H7 (cell line): Measurements from ENCODE around the gene FAXDC2. TPM values are rescaled to one million over a fixed set of nuclear protein-coding genes. Genes with fewer than 3 reads are reported as not detected.
"Not testable (repeated sequence)": the region's sequence is repeated elsewhere in the genome, so short reads cannot be mapped to it uniquely, and the experiment has no call there.

ENCODE experiments used
- DNase-seq: peaks from one replicate; pipeline ENCODE4 v3.0.0; 2012
- H3K27me3 ChIP-seq: 2 replicates; pipeline ENCODE4 v1.6.0; 2011; ENCODE audit warnings: mild to moderate bottlenecking, low read length; ENCODE audit not compliant: control insufficient read depth, insufficient read depth
- H3K36me3 ChIP-seq: replicated peaks from 2 replicates; pipeline ENCODE4 v1.5.1; 2011; ENCODE audit warnings: low read length; ENCODE audit not compliant: control insufficient read depth, insufficient read depth
- H3K4me3 ChIP-seq: 2 replicates; pipeline ENCODE4 v1.5.1; 2011; ENCODE audit warnings: low read depth, mild to moderate bottlenecking, control low read depth, low read length, moderate library complexity; ENCODE audit not compliant: insufficient read depth
- total RNA-seq: library from RNA; depleted of rRNA; stranded (reverse); fragments of >200 nt; shearing (Covaris generic); gene quantifications from 2 replicates; pipeline ENCODE4 v1.2.3, GENCODE V29; 2014

Gene FAXDC2
- total RNA-seq, 1 experiment from 2014 or later: 2.6 TPM

DNA sequence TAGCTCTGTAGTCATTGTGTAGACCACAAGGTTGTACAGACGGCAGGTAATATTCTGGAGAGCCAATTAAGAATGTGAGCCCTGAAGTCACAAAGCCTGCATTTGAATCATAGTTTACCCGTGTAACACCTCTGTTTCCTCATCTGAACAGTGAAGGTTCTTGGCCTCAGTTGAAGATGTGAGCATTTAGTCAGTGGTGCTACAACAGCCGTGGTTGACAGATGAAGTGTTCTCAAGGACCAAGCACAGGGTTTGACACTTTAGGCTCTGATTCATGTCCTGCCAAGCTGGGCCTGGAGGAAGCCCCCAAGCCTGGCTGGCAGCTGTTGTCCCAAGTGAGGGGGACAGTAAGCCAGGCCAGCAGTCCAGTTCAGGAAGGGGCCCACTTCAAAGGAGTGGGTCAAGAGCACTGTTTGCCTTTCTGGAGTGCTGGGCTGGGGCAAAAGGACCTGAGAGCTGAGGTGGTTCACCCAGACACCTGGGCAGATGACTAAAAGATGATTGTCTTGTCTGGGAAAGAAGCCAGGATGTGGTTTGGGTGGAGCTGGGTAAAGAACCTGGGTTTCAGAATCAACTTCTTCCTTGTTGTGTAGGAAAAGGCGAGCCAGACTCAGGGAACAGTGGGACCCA lies 20.7 kb downstream of the FAXDC2 start:
- H3K4me3 ChIP-seq: no peak overlapping the region
- H3K36me3 ChIP-seq: peaks cover 11% of the 10 kb centered on the region
- H3K27me3 ChIP-seq: no peaks in the 10 kb centered on the region
- no peak for DNase-seq

DNA sequence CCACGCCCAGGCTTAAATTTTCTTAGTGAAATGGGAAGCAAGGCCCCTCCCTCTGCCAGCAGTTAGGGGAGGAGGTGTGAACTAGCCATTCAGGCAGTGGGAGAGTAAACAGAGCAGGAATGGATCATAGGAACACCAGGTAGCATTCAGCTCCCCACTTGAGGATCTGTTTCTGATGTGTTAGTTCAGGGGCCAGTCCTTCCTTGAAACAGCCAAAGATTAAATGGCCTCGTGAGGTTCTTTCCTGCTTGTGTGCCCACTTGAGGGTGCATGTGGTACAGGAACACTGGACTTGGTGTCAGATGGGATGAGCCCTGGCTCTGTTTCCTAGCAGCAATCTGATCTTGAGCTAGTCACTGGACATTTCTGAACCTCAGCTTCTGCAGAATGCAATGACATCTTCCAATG lies 21.2 kb downstream of the FAXDC2 start:
- Histone ChIP-seq H3K4me3 (no peak overlapping the region), H3K36me3 (peaks cover 12% of the 10 kb centered on the region), H3K27me3 (no peaks in the 10 kb centered on the region)
- DNase-seq: no peak

DNA sequence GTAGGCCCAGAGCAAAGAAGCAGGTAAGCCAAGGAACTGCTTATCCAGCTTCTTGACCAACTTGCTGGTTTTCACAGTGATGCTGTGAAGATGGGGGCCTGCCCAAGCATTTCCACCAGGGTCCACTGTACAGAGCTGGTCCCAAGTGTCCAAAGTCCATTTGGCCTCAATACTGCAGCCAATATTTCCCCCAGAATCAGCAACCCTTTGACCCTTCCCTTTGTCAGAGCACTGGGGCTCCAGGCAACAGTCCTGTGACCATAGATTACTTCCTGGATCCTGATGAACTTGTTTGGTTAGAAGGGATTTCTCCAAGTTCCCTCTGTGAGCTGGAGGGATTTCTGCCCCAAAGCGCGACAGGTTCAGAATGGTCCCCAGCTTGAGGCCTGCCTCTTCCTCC lies 26.3 kb downstream of the FAXDC2 start:
- no peak for DNase-seq
- Histone ChIP-seq H3K27me3 (no peaks in the 10 kb centered on the region), H3K36me3 (peaks cover 16% of the 10 kb centered on the region), H3K4me3 (no peak overlapping the region)

DNA sequence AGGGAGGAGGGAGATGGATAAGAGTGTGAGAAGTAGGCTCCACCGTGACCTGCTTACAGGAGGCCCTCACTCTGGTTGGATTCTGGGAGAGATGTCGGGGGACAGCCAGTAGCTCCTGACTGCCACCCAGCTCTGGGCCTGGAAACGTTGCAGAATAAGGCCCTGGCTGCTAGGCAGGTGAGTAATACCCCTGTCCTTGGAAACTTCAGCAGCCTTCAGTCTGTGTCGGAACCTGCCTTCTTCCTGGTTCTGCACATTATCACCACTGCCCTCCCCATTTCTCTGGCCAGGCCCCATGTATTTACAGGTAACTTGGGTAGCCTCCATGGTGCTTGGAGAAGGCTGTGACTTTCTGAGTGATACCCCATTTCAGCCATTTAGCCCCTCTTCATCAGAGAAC lies 26.8 kb downstream of the FAXDC2 start:
- Histone ChIP-seq H3K4me3 (no peak overlapping the region), H3K27me3 (no peaks in the 10 kb centered on the region), H3K36me3 (peaks cover 16% of the 10 kb centered on the region)
- DNase-seq: no peak

DNA sequence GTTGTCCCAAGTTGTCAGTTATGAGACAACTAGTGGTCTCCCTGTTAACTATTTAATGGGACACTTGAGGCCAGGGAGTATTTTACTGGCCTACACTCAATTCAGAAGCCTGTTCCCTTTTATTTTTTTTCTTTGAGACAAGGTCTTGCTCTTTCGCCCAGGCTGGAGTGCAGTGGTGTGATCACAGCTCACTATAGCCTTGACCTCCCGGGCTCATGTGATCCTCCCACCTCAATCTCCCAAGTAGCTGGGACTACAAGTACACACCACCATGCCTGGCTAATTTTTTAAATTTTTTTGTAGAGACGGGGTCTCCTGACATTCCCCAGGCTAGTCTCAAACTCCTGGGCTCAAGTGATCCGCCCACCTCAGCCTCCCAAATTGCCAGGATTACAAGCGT lies 27.5 kb downstream of the FAXDC2 start:
- H3K36me3 ChIP-seq: peaks cover 15% of the 10 kb centered on the region
- not testable (repeated sequence) for H3K4me3 ChIP-seq, DNase-seq, H3K27me3 ChIP-seq

DNA sequence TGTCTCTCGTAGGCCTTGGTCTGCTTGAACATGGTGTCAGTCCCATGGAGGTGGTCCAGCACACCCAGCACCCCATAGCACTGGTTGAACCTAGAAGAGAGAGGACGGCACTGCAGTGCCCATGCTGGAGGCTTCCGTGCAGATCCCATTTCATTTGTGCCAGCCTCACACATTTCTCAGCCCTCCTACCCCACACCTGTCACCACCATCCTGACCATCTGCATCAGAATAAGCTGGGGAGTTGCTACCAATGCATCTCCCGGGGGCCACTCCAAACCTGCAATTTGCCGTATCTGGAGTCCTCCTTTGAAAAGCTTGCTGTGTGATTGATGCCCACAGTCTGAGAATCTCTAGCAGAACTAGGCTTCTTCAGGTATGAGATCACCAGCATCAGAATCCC lies 30.0 kb downstream of the FAXDC2 start:
- H3K4me3 ChIP-seq: no peak overlapping the region
- H3K36me3 ChIP-seq: peaks cover 26% of the 10 kb centered on the region
- no peaks in the 10 kb centered on the region for H3K27me3 ChIP-seq
- DNase-seq: no peak

DNA sequence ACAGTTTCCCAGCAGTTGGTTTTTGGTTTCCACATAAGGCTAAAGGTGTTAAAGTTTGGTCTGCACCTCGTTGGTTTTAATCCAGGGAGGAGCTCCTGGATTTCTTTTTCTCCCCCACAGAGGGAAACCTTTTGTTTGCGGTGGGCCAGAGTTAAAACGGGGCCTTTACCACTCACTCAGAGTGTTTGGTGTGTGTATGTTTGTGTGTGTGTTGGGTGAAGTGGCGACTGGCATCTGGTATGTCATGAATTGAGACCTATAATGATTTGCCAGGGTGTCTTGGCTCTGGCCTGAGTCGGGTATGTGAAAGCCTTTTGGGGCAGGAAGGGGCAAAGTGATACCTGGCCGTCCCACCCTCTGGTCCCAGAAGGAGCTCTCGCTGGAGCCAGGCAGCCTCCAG lies 30.9 kb downstream of the FAXDC2 start:
- Histone ChIP-seq H3K27me3 (no peaks in the 10 kb centered on the region), H3K4me3 (no peak overlapping the region), H3K36me3 (peaks cover 32% of the 10 kb centered on the region)
- DNase-seq: no peak

DNA sequence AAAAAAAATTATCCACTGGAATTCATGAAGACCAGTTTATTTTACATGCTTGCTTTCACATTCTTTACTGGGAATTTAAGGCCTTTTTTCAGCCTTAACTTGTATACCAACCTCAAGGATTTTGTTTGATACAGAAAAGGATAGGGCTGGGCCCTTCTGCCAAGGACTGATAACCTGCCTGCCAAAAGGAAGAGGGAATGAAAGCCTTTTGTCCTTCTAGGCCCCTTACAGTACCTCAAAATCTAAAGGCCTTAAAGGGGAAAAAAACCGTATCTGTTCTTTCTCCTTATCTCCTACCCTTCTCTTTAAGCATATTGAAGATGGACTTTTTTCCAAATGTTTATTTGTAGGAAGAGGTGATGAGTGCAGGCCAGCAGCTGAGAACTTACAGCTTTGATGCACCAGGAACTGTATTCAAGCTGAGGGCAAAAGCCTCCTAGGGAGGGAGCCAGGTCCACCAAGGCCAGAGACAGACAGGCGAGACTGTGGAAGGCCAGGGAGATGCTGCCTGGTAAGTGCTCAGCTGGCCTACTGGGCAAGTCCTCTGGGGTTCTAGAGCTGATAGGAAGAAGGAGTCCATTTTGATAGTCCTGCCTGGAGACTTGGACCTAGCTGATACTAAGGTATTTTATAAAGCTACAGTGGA lies 31.8 kb downstream of the FAXDC2 start:
- H3K4me3 ChIP-seq: no peak overlapping the region
- peaks cover 36% of the 10 kb centered on the region for H3K36me3 ChIP-seq
- H3K27me3 ChIP-seq: no peaks in the 10 kb centered on the region
- DNase-seq: no peak

DNA sequence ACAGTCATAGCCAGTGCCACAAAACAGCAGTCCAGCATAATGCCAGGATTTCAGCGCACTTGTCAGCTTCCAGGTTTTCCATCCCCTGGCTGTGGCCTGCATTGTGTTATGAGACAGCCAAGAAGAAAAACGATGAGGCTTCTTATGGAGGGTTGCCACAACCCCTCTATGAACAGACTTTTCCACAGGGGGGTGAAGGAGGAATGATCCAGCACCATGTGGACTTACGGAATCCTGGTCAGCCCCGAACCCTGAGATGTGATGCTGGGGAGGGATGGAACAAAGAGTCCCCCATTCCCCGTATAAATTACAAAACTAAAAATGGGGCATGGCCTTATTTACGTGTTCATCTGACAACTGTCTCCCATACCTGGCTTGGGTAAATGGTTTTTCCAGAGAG lies 32.6 kb downstream of the FAXDC2 start:
- DNase-seq: no peak
- Histone ChIP-seq H3K36me3 (peaks cover 39% of the 10 kb centered on the region), H3K27me3 (no peaks in the 10 kb centered on the region), H3K4me3 (no peak overlapping the region)

DNA sequence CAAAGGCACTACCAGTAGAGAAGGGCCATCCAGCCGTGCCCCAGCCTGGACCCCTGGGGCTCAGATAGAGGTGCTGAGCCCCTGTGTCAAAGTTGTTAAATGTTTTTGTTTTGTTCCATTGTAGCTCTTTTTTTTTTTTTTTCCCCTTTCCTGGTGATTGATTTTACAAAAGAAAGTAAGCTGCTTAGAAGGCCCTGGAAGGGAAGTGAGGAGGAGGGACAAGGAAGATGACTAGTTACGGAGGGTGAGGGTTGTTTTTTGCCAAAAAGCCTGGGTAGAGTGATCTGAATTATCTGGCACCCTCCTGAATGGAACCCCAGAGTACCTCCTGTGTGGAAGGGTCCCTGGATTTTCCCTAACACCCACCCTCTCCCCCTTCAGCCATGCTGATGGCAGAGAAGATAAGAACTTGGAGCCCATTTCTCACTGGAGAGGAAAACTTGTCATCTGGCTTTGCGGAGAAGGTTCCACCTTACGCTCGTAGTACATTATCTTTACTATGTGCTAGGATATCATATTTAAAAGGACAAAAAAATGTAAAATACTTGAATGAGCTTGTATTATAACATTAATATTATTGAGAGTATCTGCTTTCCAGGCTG lies 33.4 kb downstream of the FAXDC2 start:
- Histone ChIP-seq H3K27me3 (no peaks in the 10 kb centered on the region), H3K36me3 (peaks cover 42% of the 10 kb centered on the region), H3K4me3 (no peak overlapping the region)
- no peak for DNase-seq

DNA sequence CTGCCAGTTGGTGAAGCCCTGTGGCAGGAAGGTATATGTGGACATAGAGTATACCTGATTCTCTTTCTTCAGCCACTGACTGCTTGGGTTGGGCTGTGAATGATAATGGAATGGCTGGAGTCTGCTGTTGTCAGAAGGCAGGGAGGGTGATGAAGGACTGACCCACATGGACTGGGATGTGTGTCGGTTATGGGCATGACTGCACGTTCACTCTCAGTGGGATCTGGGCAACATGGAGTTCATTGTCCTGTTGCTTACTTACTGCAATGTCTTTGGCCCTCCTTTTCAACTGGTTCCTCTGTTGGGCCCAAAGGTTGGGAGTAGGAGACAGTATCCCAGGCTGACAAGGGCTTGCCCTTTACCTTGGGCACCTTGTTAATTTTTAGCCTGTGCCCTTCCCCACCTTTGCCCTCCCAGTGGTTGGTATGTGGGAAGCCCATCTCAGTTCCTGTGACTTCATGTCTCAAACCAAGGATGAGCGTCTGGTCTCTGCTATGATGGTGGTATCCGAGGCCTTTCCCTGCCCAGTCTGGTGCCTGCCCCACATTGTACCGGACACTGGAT lies 34.6 kb downstream of the FAXDC2 start:
- H3K27me3 ChIP-seq: no peaks in the 10 kb centered on the region

DNA sequence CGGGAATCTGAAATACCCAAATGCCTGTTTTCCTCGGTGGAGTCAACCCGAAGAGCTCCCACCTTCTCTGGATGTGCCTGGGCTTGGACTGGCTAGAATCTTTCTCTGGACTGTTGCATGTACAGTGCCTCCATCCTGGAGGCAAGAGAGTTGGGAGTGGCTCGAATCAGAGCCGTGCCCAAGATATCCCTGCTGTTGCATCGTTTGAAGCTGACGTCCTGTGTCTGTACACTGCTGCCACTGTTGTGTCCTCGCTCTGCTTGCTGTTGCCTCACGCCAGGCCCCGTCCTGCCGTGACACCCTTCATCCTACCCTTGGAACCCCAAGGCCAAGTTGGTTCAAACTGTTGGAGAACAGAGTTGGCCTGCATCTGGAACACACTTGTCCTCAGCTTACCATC lies 35.4 kb downstream of the FAXDC2 start:
- H3K27me3 ChIP-seq: no peaks in the 10 kb centered on the region
- H3K36me3 ChIP-seq: peaks cover 53% of the 10 kb centered on the region
- DNase-seq: no peak

More for the DNA sequence above, 34.6 kb downstream of the FAXDC2 start:
- DNase-seq: no peak
- no peak overlapping the region for H3K4me3 ChIP-seq
- peaks cover 50% of the 10 kb centered on the region for H3K36me3 ChIP-seq

DNA sequence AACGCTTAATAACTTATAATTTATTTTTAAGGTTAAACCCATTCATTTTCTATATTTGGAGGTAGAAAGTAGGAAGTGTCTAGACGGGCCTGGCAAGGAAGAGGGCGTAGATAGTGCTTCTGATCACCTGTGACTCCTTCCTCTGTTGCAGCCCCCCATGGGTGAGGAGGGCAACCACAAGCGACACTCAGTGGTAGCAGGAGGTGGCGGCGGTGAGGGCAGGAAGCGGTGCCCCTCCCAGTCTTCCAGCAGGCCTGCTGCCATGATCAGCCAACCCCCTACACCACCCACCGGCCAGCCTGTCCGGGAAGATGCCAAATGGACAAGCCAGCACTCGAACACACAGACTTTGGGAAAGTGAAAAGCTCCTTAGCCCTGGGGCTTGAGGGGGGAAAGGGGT lies 36.7 kb downstream of the FAXDC2 start:
- Histone ChIP-seq H3K27me3 (no peaks in the 10 kb centered on the region), H3K36me3 (peaks cover 55% of the 10 kb centered on the region), H3K4me3 (no peak overlapping the region)
- no peak for DNase-seq

More for the DNA sequence above, 35.4 kb downstream of the FAXDC2 start:
- H3K4me3 ChIP-seq: no peak overlapping the region

DNA sequence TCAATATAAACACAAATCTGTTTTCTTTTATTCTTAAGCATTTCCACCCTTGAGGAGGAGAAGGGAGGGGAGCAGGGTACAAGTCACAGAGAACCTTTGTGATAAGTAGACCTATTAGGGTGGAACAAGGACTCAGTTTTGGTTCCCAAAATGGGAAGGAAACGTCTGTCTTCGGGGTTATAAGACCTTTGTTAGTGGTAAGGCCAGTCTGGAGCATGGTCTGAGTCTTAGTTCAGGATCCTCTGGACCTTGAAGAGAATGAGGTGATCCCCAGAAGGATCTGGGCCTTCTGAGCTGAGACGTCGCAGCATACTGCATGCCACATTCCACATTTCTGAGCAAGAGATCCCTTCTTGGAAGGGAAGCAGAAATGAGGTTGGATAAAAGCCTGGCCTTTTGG lies 37.2 kb downstream of the FAXDC2 start:
- Histone ChIP-seq H3K4me3 (no peak overlapping the region), H3K27me3 (no peaks in the 10 kb centered on the region), H3K36me3 (peaks cover 60% of the 10 kb centered on the region)
- DNase-seq: no peak
